HG02938 (cell line): ENCODE results near the gene KCNJ16.

Experiments used
- ATAC-seq: cut with Tn5 transposase; IDR thresholded peaks from one replicate; pipeline ENCODE4 v1.9.1; 2021; ENCODE audit warnings: mild to moderate bottlenecking, moderate library complexity; ENCODE audit not compliant: unreplicated experiment

Gene KCNJ16

GRCh38 chr17:70095455-70095854 lies 20.4 kb downstream of the KCNJ16 start:
- ATAC-seq, result no peak

- no peak for ATAC-seq
Observed at GRCh38 chr17:70096861-70097260, 21.8 kb downstream of the KCNJ16 start.

GRCh38 chr17:70098030-70098429 lies 23.0 kb downstream of the KCNJ16 start:
- no peak for ATAC-seq

- ATAC-seq, result no peak
Observed at GRCh38 chr17:70099294-70099693, 24.3 kb downstream of the KCNJ16 start.

GRCh38 chr17:70099884-70100283 lies 24.9 kb downstream of the KCNJ16 start:
- ATAC-seq, result no peak

- no peak for ATAC-seq
Observed at GRCh38 chr17:70100983-70101382, 26.0 kb downstream of the KCNJ16 start.

GRCh38 chr17:70102531-70102930 lies 27.5 kb downstream of the KCNJ16 start:
- ATAC-seq, result no peak

GRCh38 chr17:70104791-70105523 lies 29.9 kb downstream of the KCNJ16 start:
- no peak for ATAC-seq

GRCh38 chr17:70105641-70106040 lies 30.6 kb downstream of the KCNJ16 start:
- ATAC-seq, result no peak

GRCh38 chr17:70106551-70106950 lies 31.5 kb downstream of the KCNJ16 start:
- no peak for ATAC-seq

GRCh38 chr17:70107441-70107840 lies 32.4 kb downstream of the KCNJ16 start:
- no peak for ATAC-seq

- ATAC-seq, result no peak
Observed at GRCh38 chr17:70107904-70108565, 33.0 kb downstream of the KCNJ16 start.

GRCh38 chr17:70109497-70109896 lies 34.5 kb downstream of the KCNJ16 start:
- no peak for ATAC-seq

GRCh38 chr17:70110443-70110880 lies 35.4 kb downstream of the KCNJ16 start:
- ATAC-seq, result no peak

- no peak for ATAC-seq
Observed at GRCh38 chr17:70111201-70111600, 36.2 kb downstream of the KCNJ16 start.

GRCh38 chr17:70114405-70114804 lies 39.4 kb downstream of the KCNJ16 start:
- ATAC-seq, result no peak

- no peak for ATAC-seq
Observed at GRCh38 chr17:70115126-70115525, 40.1 kb downstream of the KCNJ16 start.

GRCh38 chr17:70116919-70117318 lies 41.9 kb downstream of the KCNJ16 start:
- no peak for ATAC-seq

- no peak for ATAC-seq
Observed at GRCh38 chr17:70119545-70119944, 44.5 kb downstream of the KCNJ16 start.

- ATAC-seq, result no peak
Observed at GRCh38 chr17:70119983-70120382, 45.0 kb downstream of the KCNJ16 start.

GRCh38 chr17:70120425-70120824 lies 45.4 kb downstream of the KCNJ16 start:
- no peak for ATAC-seq

GRCh38 chr17:70121126-70121525 lies 46.1 kb downstream of the KCNJ16 start:
- ATAC-seq, result no peak
